ENCODE measurements around the gene KCNAB1.

KCNAB1 gene

DNA sequence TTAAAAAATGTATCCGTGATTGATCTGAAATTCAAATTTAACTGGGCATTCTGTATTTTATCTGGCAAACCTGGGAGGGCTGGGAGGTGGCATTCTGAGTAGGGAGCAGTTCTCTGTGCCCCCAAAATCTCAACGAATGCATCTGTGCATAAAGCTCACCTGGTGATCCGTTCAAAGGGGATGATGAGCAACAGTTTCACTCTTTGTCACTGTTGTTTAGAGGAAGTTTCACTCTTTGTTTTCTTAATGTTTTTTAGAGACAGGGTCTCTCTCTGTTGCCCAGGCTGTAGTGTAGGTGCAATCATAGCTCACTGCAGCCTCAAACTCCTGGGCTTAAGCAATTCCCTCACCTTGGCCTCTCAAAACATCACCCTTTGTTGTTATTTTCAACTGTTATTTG, 247.8 kb downstream of the KCNAB1 start:
- Histone ChIP-seq H3K27ac (ENCODE audit: low read length) (no peak overlapping the region), H2AFZ (ENCODE audit: low read length) (peak overlapping the region; percentile 9; the same call in 1 of the 2 replicates), H3K9me3 (replicated peaks; ENCODE audit: insufficient read depth, low read length) (no peaks in the 10 kb centered on the region), H3K36me3 (replicated peaks; ENCODE audit: insufficient read depth, low read length) (no peaks in the 10 kb centered on the region), H3K79me2 (ENCODE audit: low read length) (no peaks in the 10 kb centered on the region), H3K4me1 (ENCODE audit: low read length) (peaks cover 55% of the 10 kb centered on the region), H3K9ac (ENCODE audit: low read length) (no peak overlapping the region), H3K9me2 (replicated peaks; ENCODE audit: insufficient read depth, low read length) (no peaks in the 10 kb centered on the region), H3K27me3 (replicated peaks; ENCODE audit: insufficient read depth, low read length) (no peaks in the 10 kb centered on the region), H3K4me2 (ENCODE audit: low read depth, low read length) (peak overlapping the region; percentile 40; the same call in 1 of the 2 replicates), H4K20me1 (ENCODE audit: insufficient read depth, low read length) (no peaks in the 10 kb centered on the region), H3K4me3 (ENCODE audit: low read length) (no peak overlapping the region), H3F3A (ENCODE audit: insufficient read depth, low read length) (peaks cover 8% of the 10 kb centered on the region; the same call in 1 of the 2 replicates)
- TF ChIP-seq EZH2phosphoT487 (IDR thresholded peaks at IDR 0.05; ENCODE audit: low read length): no peak
- no peak for TF ChIP-seq CTCF (IDR thresholded peaks at IDR 0.05; ENCODE audit: low read length)
- TF ChIP-seq EZH2 (optimal IDR thresholded peaks at IDR 0.05; ENCODE audit: low read depth, low read length): no peak
- DNase-seq: peak; percentile 53

- TF ChIP-seq EZH2 (optimal IDR thresholded peaks at IDR 0.05; ENCODE audit: low read depth, low read length): no peak
- TF ChIP-seq EZH2phosphoT487 (IDR thresholded peaks at IDR 0.05; ENCODE audit: low read length): no peak
- TF ChIP-seq CTCF (IDR thresholded peaks at IDR 0.05; ENCODE audit: low read length): no peak
These were observed 251.3 kb downstream of the KCNAB1 start for GRCh38 chr3:156371701-156372100.

DNA sequence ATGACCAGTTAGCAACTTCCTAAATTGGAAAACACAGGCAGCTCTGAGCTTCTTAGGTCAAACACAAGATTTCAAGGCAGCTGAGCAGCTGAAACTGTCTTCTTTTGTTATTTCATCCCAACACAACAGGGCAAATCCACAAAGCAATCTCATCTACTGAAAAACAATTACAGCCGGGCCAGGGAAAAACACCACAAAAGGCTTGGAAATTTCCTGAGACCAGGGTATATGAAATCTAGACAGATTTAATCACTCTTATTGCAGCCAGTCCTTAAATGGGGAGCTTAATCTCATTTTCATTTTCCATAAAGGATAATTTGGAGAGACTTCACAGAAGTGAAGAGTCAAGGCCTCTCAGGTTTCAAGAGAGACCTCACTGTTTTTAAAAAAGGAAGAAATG, 252.7 kb downstream of the KCNAB1 start:
- Histone ChIP-seq H3K9me3 (replicated peaks; ENCODE audit: insufficient read depth, low read length) (no peaks in the 10 kb centered on the region), H3F3A (ENCODE audit: insufficient read depth, low read length) (peaks cover 8% of the 10 kb centered on the region; the same call in 1 of the 2 replicates), H3K4me3 (ENCODE audit: low read length) (no peak overlapping the region), H3K27me3 (replicated peaks; ENCODE audit: insufficient read depth, low read length) (no peaks in the 10 kb centered on the region), H3K9me2 (replicated peaks; ENCODE audit: insufficient read depth, low read length) (no peaks in the 10 kb centered on the region), H3K4me1 (ENCODE audit: low read length) (peaks cover 59% of the 10 kb centered on the region), H2AFZ (ENCODE audit: low read length) (no peak overlapping the region), H3K36me3 (replicated peaks; ENCODE audit: insufficient read depth, low read length) (no peaks in the 10 kb centered on the region), H4K20me1 (ENCODE audit: insufficient read depth, low read length) (no peaks in the 10 kb centered on the region), H3K4me2 (ENCODE audit: low read depth, low read length) (no peak overlapping the region), H3K27ac (ENCODE audit: low read length) (no peak overlapping the region), H3K9ac (ENCODE audit: low read length) (no peak overlapping the region), H3K79me2 (ENCODE audit: low read length) (no peaks in the 10 kb centered on the region)
- no peak for DNase-seq
- no peak for TF ChIP-seq CTCF (IDR thresholded peaks at IDR 0.05; ENCODE audit: low read length)
- TF ChIP-seq EZH2phosphoT487 (IDR thresholded peaks at IDR 0.05; ENCODE audit: low read length): no peak
- TF ChIP-seq EZH2 (optimal IDR thresholded peaks at IDR 0.05; ENCODE audit: low read depth, low read length): no peak

More at GRCh38 chr3:156371701-156372100, 251.3 kb downstream of the KCNAB1 start:
- H4K20me1 ChIP-seq (ENCODE audit: insufficient read depth, low read length): no peaks in the 10 kb centered on the region
- peak overlapping the region; percentile 48; the same call in 1 of the 2 replicates for H3K27ac ChIP-seq (ENCODE audit: low read length)
- H3F3A ChIP-seq (ENCODE audit: insufficient read depth, low read length): peaks cover 8% of the 10 kb centered on the region; the same call in 1 of the 2 replicates
- H3K4me3 ChIP-seq (ENCODE audit: low read length): no peak overlapping the region
- H3K27me3 ChIP-seq (replicated peaks; ENCODE audit: insufficient read depth, low read length): no peaks in the 10 kb centered on the region
- peak overlapping the region; percentile 2; the same call in 1 of the 2 replicates for H3K9ac ChIP-seq (ENCODE audit: low read length)
- no peak for DNase-seq
- H3K9me3 ChIP-seq (replicated peaks; ENCODE audit: insufficient read depth, low read length): no peaks in the 10 kb centered on the region
- H3K4me2 ChIP-seq (ENCODE audit: low read depth, low read length): peak overlapping the region; percentile 61
- H3K9me2 ChIP-seq (replicated peaks; ENCODE audit: insufficient read depth, low read length): no peaks in the 10 kb centered on the region
- H2AFZ ChIP-seq (ENCODE audit: low read length): peak overlapping the region; percentile 15; the same call in 1 of the 2 replicates
- H3K79me2 ChIP-seq (ENCODE audit: low read length): no peaks in the 10 kb centered on the region
- peaks cover 64% of the 10 kb centered on the region for H3K4me1 ChIP-seq (ENCODE audit: low read length)
- H3K36me3 ChIP-seq (replicated peaks; ENCODE audit: insufficient read depth, low read length): no peaks in the 10 kb centered on the region
